HCT116 (cell line): ENCODE results near the gene SLC41A3.

Experiments
- EZH2phosphoT487 ChIP-seq: fragments of 200-600 bp; IDR thresholded peaks from 2 replicates; pipeline ENCODE4 v1.6.1; 2018; ENCODE audit warnings: antibody characterized with exemption, borderline replicate concordance
- POLR2AphosphoS5 ChIP-seq: IDR thresholded peaks from 2 replicates; pipeline ENCODE4 v1.6.1; 2011; ENCODE audit warnings: mild to moderate bottlenecking, low read depth, low read length, moderate library complexity
- TF ChIP-seq, protein P1 (sequence below): IDR thresholded peaks from 2 replicates; pipeline ENCODE4 v1.6.1; 2012; ENCODE audit warnings: low read depth
- TF ChIP-seq, protein P2 (sequence below), 3 experiments: fragments of 200-600 bp in 1 of 3; sonication (generic) in 1 of 3; IDR thresholded peaks in 2 of 3; conservative IDR thresholded peaks in 1 of 3; 2 replicates each; pipeline ENCODE4 v1.5.1; 2012 to 2017; ENCODE audit warnings: low read depth in 2 of 3, low read length in 2 of 3, antibody characterized with exemption in 1 of 3, borderline replicate concordance in 1 of 3, control low read depth in 1 of 3, mild to moderate bottlenecking in 1 of 3, mixed read lengths in 1 of 3, mixed run types in 1 of 3, moderate library complexity in 1 of 3; ENCODE audit not compliant: insufficient read depth in 1 of 3

DNA sequence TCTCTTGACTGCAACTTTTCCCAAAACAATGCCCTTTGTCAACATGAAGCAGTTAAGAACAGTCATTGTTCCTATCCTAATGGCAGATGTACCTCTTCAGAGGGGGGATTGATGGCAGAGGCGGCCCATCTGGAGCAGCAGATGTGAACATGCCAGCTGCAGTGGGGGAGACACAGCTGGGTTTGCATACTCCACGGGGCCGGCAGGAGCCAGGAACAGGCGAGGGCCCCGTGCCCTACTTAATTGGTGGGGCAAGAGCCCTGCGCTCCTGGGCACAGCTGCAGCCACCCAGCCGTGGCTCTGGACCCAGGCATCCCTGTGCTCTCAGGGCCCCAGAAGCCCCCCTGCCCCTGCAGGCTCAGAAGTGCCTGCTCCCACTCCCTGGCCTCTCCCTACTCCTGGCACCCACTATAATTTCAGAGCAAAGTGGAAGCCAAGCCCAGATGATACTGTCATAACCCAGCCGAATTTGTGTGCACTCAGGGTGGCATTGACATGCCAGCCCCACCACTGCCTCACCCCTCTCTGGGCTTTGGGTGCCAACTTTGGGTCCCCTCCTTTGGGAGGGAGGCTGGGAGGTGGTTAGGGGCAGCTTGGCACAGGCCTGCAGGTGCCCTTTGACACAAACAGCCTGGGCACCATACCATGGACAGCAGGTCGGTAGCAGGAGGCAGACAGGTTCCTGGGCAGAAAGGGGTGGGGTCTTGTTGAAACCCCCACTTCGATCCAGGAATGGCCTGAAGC is 80.3 kb downstream of the SLC41A3 start:
- TF ChIP-seq, protein P1, sequence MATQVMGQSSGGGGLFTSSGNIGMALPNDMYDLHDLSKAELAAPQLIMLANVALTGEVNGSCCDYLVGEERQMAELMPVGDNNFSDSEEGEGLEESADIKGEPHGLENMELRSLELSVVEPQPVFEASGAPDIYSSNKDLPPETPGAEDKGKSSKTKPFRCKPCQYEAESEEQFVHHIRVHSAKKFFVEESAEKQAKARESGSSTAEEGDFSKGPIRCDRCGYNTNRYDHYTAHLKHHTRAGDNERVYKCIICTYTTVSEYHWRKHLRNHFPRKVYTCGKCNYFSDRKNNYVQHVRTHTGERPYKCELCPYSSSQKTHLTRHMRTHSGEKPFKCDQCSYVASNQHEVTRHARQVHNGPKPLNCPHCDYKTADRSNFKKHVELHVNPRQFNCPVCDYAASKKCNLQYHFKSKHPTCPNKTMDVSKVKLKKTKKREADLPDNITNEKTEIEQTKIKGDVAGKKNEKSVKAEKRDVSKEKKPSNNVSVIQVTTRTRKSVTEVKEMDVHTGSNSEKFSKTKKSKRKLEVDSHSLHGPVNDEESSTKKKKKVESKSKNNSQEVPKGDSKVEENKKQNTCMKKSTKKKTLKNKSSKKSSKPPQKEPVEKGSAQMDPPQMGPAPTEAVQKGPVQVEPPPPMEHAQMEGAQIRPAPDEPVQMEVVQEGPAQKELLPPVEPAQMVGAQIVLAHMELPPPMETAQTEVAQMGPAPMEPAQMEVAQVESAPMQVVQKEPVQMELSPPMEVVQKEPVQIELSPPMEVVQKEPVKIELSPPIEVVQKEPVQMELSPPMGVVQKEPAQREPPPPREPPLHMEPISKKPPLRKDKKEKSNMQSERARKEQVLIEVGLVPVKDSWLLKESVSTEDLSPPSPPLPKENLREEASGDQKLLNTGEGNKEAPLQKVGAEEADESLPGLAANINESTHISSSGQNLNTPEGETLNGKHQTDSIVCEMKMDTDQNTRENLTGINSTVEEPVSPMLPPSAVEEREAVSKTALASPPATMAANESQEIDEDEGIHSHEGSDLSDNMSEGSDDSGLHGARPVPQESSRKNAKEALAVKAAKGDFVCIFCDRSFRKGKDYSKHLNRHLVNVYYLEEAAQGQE, result no peak
- TF ChIP-seq EZH2phosphoT487 (no peak), POLR2AphosphoS5 (no peak)
- TF ChIP-seq, protein P2, sequence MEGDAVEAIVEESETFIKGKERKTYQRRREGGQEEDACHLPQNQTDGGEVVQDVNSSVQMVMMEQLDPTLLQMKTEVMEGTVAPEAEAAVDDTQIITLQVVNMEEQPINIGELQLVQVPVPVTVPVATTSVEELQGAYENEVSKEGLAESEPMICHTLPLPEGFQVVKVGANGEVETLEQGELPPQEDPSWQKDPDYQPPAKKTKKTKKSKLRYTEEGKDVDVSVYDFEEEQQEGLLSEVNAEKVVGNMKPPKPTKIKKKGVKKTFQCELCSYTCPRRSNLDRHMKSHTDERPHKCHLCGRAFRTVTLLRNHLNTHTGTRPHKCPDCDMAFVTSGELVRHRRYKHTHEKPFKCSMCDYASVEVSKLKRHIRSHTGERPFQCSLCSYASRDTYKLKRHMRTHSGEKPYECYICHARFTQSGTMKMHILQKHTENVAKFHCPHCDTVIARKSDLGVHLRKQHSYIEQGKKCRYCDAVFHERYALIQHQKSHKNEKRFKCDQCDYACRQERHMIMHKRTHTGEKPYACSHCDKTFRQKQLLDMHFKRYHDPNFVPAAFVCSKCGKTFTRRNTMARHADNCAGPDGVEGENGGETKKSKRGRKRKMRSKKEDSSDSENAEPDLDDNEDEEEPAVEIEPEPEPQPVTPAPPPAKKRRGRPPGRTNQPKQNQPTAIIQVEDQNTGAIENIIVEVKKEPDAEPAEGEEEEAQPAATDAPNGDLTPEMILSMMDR (IDR thresholded peaks at IDR 0.05 in 2 of 3, conservative IDR thresholded peaks at IDR 0.05 in 1 of 3; ENCODE audit: borderline replicate concordance in 1 of 3, insufficient read depth in 1 of 3, low read depth in 2 of 3, low read length in 2 of 3), result no peak
